ENCODE results near the gene GATC.

Gene GATC

GRCh38 chr12:120417917-120418580 is 28.2 kb upstream of the GATC start:
- in situ Hi-C loops (cut with HindIII; ENCODE audit: low sequenced_read_pairs): no loop called here
- no peak for TF ChIP-seq CTCF (IDR thresholded peaks at IDR 0.05; ENCODE audit: low read depth, low read length, missing control alignments)
- no peak overlapping the region for H3K4me3 ChIP-seq (ENCODE audit: low read depth, low read length)
- DNase-seq (ENCODE audit: low read depth): no peak

- in situ Hi-C loops (cut with HindIII; ENCODE audit: low sequenced_read_pairs): loop anchor here (5.0 kb wide), 1 partner anchor 49 kb away; no protein-coding TSS in a partner anchor
- H3K4me3 ChIP-seq (ENCODE audit: low read depth, low read length): no peak overlapping the region
- no peak for DNase-seq (ENCODE audit: low read depth)
- TF ChIP-seq CTCF (IDR thresholded peaks at IDR 0.05; ENCODE audit: low read depth, low read length, missing control alignments): no peak
Observed at GRCh38 chr12:120421701-120422100, 24.5 kb upstream of the GATC start.

- DNase-seq (ENCODE audit: low read depth): no peak
- in situ Hi-C loops (cut with HindIII; ENCODE audit: low sequenced_read_pairs): loop anchor here (5.0 kb wide), 1 partner anchor 51 kb away; no protein-coding TSS in a partner anchor
- H3K4me3 ChIP-seq (ENCODE audit: low read depth, low read length): no peak overlapping the region
- no peak for TF ChIP-seq CTCF (IDR thresholded peaks at IDR 0.05; ENCODE audit: low read depth, low read length, missing control alignments)
Observed at GRCh38 chr12:120422892-120423456, 23.3 kb upstream of the GATC start.

GRCh38 chr12:120425797-120426196 is 20.4 kb upstream of the GATC start:
- no peak overlapping the region for H3K4me3 ChIP-seq (ENCODE audit: low read depth, low read length)
- in situ Hi-C loops (cut with HindIII; ENCODE audit: low sequenced_read_pairs): no loop called here
- TF ChIP-seq CTCF (IDR thresholded peaks at IDR 0.05; ENCODE audit: low read depth, low read length, missing control alignments): no peak
- DNase-seq (ENCODE audit: low read depth): no peak

- DNase-seq (ENCODE audit: low read depth): no peak
- H3K4me3 ChIP-seq (ENCODE audit: low read depth, low read length): no peak overlapping the region
- no peak for TF ChIP-seq CTCF (IDR thresholded peaks at IDR 0.05; ENCODE audit: low read depth, low read length, missing control alignments)
- in situ Hi-C loops (cut with HindIII; ENCODE audit: low sequenced_read_pairs): no loop called here
Observed at GRCh38 chr12:120428597-120429229, 17.5 kb upstream of the GATC start.

- no peak overlapping the region for H3K4me3 ChIP-seq (ENCODE audit: low read depth, low read length)
- in situ Hi-C loops (cut with HindIII; ENCODE audit: low sequenced_read_pairs): no loop called here
- TF ChIP-seq CTCF (IDR thresholded peaks at IDR 0.05; ENCODE audit: low read depth, low read length, missing control alignments): no peak
- no peak for DNase-seq (ENCODE audit: low read depth)
Observed at GRCh38 chr12:120429368-120429767, 16.9 kb upstream of the GATC start.

Measured in astrocyte of the cerebellum (primary cell).